Subcutaneous adipose tissue (tissue), 4 donors: Measurements from ENCODE around the gene NUP93. TPM values are rescaled to one million over a fixed set of nuclear protein-coding genes. Genes with fewer than 3 reads are reported as not detected.

ENCODE experiments used
- total RNA-seq, 4 donors: library from RNA; depleted of rRNA; stranded (reverse); fragments of >200 nt; gene quantifications; one replicate each; pipeline ENCODE4 v1.1.0, GENCODE V29; 2016
- TF ChIP-seq, protein P1 (sequence below): fragments of 450-650 bp; IDR thresholded peaks from one replicate; pipeline ENCODE4 v1.5.1; 2016; ENCODE audit warnings: low read depth, mild to moderate bottlenecking, control low read depth, antibody characterized with exemption, moderate library complexity

NUP93 gene
- total RNA-seq, 4 donors from 2014 or later, result 28.4 to 57.6 (median 47.5) TPM

- TF ChIP-seq, protein P1, sequence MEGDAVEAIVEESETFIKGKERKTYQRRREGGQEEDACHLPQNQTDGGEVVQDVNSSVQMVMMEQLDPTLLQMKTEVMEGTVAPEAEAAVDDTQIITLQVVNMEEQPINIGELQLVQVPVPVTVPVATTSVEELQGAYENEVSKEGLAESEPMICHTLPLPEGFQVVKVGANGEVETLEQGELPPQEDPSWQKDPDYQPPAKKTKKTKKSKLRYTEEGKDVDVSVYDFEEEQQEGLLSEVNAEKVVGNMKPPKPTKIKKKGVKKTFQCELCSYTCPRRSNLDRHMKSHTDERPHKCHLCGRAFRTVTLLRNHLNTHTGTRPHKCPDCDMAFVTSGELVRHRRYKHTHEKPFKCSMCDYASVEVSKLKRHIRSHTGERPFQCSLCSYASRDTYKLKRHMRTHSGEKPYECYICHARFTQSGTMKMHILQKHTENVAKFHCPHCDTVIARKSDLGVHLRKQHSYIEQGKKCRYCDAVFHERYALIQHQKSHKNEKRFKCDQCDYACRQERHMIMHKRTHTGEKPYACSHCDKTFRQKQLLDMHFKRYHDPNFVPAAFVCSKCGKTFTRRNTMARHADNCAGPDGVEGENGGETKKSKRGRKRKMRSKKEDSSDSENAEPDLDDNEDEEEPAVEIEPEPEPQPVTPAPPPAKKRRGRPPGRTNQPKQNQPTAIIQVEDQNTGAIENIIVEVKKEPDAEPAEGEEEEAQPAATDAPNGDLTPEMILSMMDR, result no peak
Measured at GRCh38 chr16:56686758-56687157, 43.2 kb upstream of the NUP93 start.

DNA sequence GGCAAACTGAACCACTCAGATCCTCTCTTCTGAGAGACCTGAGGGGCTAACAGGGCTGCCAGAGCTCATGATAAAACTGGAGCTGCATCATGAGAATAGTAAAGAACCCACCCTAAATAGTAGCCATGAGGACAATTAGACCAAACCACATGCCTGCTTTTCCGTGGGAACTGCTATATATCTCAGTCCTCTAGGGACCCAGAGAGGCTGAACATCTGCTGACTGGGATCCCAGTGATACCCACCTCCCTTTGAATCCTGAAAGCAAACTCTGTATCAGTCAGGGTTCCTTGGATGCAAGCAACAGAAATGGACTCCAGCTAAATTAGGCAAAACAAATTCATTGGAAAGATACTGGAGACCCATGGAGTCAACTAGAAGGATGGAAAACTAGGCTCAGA lies 41.2 kb upstream of the NUP93 start:
- TF ChIP-seq, protein P1, result no peak

- TF ChIP-seq, protein P1, result no peak
Measured at GRCh38 chr16:56689171-56689570, 40.8 kb upstream of the NUP93 start.

- TF ChIP-seq, protein P1, result no peak
Measured at GRCh38 chr16:56690420-56691122, 39.4 kb upstream of the NUP93 start.

GRCh38 chr16:56691885-56692284 lies 38.0 kb upstream of the NUP93 start:
- TF ChIP-seq, protein P1, result no peak

DNA sequence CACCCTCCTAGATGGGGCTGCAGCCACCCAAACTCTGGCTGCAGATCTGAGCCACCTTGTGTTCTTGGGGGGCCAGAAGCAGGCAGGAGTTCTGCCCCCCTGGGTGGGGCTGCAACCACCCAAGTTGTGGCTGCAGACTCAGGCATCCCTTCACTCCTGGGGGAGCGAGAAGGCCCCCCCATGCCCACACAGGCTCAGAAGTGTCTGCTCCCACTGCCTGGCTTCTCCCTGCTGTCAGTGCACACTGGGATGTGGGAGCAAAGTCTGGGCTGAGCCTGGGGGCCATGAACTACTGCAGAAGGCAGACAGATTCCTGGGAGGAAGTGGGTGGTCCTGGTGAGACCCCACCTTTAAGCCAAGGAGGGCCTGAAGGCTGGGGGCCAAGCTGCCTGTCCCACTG lies 34.7 kb upstream of the NUP93 start:
- TF ChIP-seq, protein P1, result no peak

GRCh38 chr16:56697456-56698155 lies 32.3 kb upstream of the NUP93 start:
- TF ChIP-seq, protein P1, result no peak
